NK-92 treated with Interleukin-12 subunit alpha and Interleukin-12 subunit beta, amount 100 ng/mL, for 24 hours (cell line): Measurements from ENCODE around the gene TSPEAR.
"Not testable (repeated sequence)": the region's sequence is repeated elsewhere in the genome, so short reads cannot be mapped to it uniquely, and the experiment has no call there.

Experiments used
- DNase-seq: peaks from one replicate; lab custom pipeline; 2025; lab: John Stamatoyannopoulos, UW

Gene TSPEAR

GRCh38 chr21:44702111-44702972 is 9.0 kb downstream of the TSPEAR start:
- DNase-seq: no peak

- DNase-seq: no peak
Observed at GRCh38 chr21:44701541-44701940, 9.8 kb downstream of the TSPEAR start.

GRCh38 chr21:44701023-44701400 is 10.4 kb downstream of the TSPEAR start:
- DNase-seq: no peak

GRCh38 chr21:44700101-44701022 is 11.0 kb downstream of the TSPEAR start:
- no peak for DNase-seq

- DNase-seq: no peak
Observed at GRCh38 chr21:44699502-44700001, 11.8 kb downstream of the TSPEAR start.

- DNase-seq: no peak
Observed at GRCh38 chr21:44697811-44698734, 13.3 kb downstream of the TSPEAR start.

- not testable (repeated sequence) for DNase-seq
Observed at GRCh38 chr21:44697172-44697810, 14.1 kb downstream of the TSPEAR start, which contains the start of gene KRTAP10-12. TSS of gene KRTAP10-12 (plus strand) at chr21:44697172. CDS start at chr21:44697202, 30 bp downstream.

GRCh38 chr21:44696572-44696971 is 14.8 kb downstream of the TSPEAR start:
- no peak for DNase-seq

- no peak for DNase-seq
Observed at GRCh38 chr21:44695641-44696040, 15.7 kb downstream of the TSPEAR start.

- DNase-seq: no peak
Observed at GRCh38 chr21:44695184-44695583, 16.2 kb downstream of the TSPEAR start.

- DNase-seq: no peak
Observed at GRCh38 chr21:44694776-44695175, 16.6 kb downstream of the TSPEAR start.

GRCh38 chr21:44692798-44693512 is 18.4 kb downstream of the TSPEAR start:
- no peak for DNase-seq

- no peak for DNase-seq
Observed at GRCh38 chr21:44691686-44692085, 19.7 kb downstream of the TSPEAR start.

- not testable (repeated sequence) for DNase-seq
Observed at GRCh38 chr21:44689740-44690139, 21.6 kb downstream of the TSPEAR start.

GRCh38 chr21:44687671-44688070 is 23.7 kb downstream of the TSPEAR start:
- DNase-seq: no peak

GRCh38 chr21:44686843-44687561 is 24.4 kb downstream of the TSPEAR start:
- DNase-seq: no peak

- no peak for DNase-seq
Observed at GRCh38 chr21:44686000-44686781, 25.2 kb downstream of the TSPEAR start.

GRCh38 chr21:44685050-44685449 is 26.3 kb downstream of the TSPEAR start:
- DNase-seq: not testable (repeated sequence)

GRCh38 chr21:44684483-44684882 is 26.9 kb downstream of the TSPEAR start:
- DNase-seq: no peak
